WERI-Rb-1 (cell line): ENCODE data around the gene ST14.

Experiments
- DNase-seq: peaks from one replicate; pipeline ENCODE4 v3.0.0-alpha.2; 2020
- H3K27ac ChIP-seq: fragments of 250-450 bp; sonication (Bioruptor Pico); 2 replicates; pipeline ENCODE4 v1.5.1; 2020; ENCODE audit warnings: mild to moderate bottlenecking, moderate library complexity
- H3K27me3 ChIP-seq: fragments of 250-450 bp; sonication (Bioruptor Pico); 2 replicates; pipeline ENCODE4 v1.5.1; 2021; ENCODE audit warnings: mild to moderate bottlenecking, low read depth, moderate library complexity; ENCODE audit not compliant: insufficient read depth, severe bottlenecking
- H3K36me3 ChIP-seq: fragments of 250-450 bp; sonication (Bioruptor Pico); 2 replicates; pipeline ENCODE4 v1.5.1; 2020; ENCODE audit warnings: mild to moderate bottlenecking, moderate library complexity
- H3K4me3 ChIP-seq: 2 replicates; pipeline ENCODE4 v1.5.1; 2011; ENCODE audit warnings: low read depth, mild to moderate bottlenecking, control low read depth, low read length
- H3K9me3 ChIP-seq: fragments of 250-450 bp; sonication (Bioruptor Pico); 2 replicates; pipeline ENCODE4 v1.5.1; 2021; ENCODE audit warnings: mild to moderate bottlenecking, moderate library complexity; ENCODE audit not compliant: severe bottlenecking
- TF ChIP-seq, protein P1 (sequence below): IDR thresholded peaks from 2 replicates; pipeline ENCODE4 v1.5.1; 2011; ENCODE audit warnings: low read depth, mild to moderate bottlenecking, control low read depth, inconsistent platforms, low read length

Gene ST14

DNA sequence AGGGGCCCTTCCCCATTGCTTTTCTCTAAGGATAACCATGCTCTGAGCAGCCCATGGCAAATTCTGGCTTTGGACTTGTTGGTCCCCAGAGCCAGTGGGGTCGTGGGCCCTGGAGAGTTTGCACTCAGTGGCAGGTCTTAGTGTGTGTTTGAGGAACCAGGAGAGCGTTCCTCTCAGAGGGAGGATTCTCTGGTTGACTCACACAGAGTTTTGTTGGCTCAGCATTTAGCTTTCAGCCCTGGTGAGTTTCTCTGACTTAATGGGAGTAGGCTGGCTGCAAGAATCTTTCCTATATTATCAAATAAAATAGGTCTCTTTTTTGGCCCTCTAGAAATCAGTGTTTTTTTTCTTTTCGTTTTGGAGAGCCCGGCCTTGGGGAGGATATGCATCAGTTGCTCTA lies 20.9 kb downstream of the ST14 start:
- no peak overlapping the region for H3K27ac ChIP-seq
- H3K4me3 ChIP-seq = no peak overlapping the region
- TF ChIP-seq, protein P1, sequence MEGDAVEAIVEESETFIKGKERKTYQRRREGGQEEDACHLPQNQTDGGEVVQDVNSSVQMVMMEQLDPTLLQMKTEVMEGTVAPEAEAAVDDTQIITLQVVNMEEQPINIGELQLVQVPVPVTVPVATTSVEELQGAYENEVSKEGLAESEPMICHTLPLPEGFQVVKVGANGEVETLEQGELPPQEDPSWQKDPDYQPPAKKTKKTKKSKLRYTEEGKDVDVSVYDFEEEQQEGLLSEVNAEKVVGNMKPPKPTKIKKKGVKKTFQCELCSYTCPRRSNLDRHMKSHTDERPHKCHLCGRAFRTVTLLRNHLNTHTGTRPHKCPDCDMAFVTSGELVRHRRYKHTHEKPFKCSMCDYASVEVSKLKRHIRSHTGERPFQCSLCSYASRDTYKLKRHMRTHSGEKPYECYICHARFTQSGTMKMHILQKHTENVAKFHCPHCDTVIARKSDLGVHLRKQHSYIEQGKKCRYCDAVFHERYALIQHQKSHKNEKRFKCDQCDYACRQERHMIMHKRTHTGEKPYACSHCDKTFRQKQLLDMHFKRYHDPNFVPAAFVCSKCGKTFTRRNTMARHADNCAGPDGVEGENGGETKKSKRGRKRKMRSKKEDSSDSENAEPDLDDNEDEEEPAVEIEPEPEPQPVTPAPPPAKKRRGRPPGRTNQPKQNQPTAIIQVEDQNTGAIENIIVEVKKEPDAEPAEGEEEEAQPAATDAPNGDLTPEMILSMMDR = no peak
- no peaks in the 10 kb centered on the region for H3K36me3 ChIP-seq
- no peaks in the 10 kb centered on the region for H3K9me3 ChIP-seq
- DNase-seq = no peak
- H3K27me3 ChIP-seq = no peaks in the 10 kb centered on the region

- no peaks in the 10 kb centered on the region for H3K36me3 ChIP-seq
- H3K27me3 ChIP-seq = no peaks in the 10 kb centered on the region
- no peak overlapping the region for H3K27ac ChIP-seq
- no peak for DNase-seq
- H3K4me3 ChIP-seq = no peak overlapping the region
- TF ChIP-seq, protein P1 = no peak
- no peaks in the 10 kb centered on the region for H3K9me3 ChIP-seq
Observed at GRCh38 chr11:130180896-130181294, 21.3 kb downstream of the ST14 start.

GRCh38 chr11:130181295-130182272 lies 22.0 kb downstream of the ST14 start:
- H3K4me3 ChIP-seq = no peak overlapping the region
- TF ChIP-seq, protein P1 = no peak
- peak; percentile 62 for DNase-seq
- no peaks in the 10 kb centered on the region for H3K36me3 ChIP-seq
- H3K27ac ChIP-seq = no peak overlapping the region
- H3K27me3 ChIP-seq = no peaks in the 10 kb centered on the region
- no peaks in the 10 kb centered on the region for H3K9me3 ChIP-seq

GRCh38 chr11:130183878-130184610 lies 24.5 kb downstream of the ST14 start:
- Histone ChIP-seq H3K9me3 (no peaks in the 10 kb centered on the region), H3K27me3 (no peaks in the 10 kb centered on the region), H3K4me3 (no peak overlapping the region), H3K27ac (no peak overlapping the region), H3K36me3 (no peaks in the 10 kb centered on the region)
- no peak for DNase-seq
- TF ChIP-seq, protein P1 = no peak

DNA sequence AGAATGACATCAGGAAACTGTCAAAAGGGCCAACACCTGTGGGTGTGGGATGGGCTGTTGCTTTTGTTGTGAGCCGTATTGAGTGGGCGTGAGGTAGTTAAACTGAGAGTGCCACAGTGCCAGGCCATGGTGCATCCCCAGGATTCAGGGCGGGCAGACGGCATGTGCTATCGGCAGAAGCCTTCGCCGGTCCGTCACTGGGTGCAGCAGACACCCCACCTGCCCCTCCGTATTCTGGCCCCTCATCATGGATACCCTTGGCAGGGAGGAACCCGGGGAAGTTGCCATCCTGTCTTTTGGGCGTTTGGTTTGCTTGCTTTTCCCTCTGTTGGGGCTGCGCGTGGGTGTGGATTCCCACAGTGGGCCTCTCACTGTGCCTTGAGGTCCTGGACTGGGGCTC lies 27.5 kb downstream of the ST14 start:
- Histone ChIP-seq H3K27ac (no peak overlapping the region), H3K9me3 (no peaks in the 10 kb centered on the region), H3K27me3 (no peaks in the 10 kb centered on the region), H3K36me3 (no peaks in the 10 kb centered on the region), H3K4me3 (no peak overlapping the region)
- TF ChIP-seq, protein P1 = no peak
- DNase-seq = no peak
